ENCODE measurements around the gene CSTA.

CSTA gene

GRCh38 chr3:122316368-122316767, 8.7 kb upstream of the CSTA start:
- H3K27ac ChIP-seq = no peak overlapping the region
- no peak for DNase-seq (ENCODE audit: low read depth, low spot score)

GRCh38 chr3:122318620-122319019, 6.4 kb upstream of the CSTA start:
- DNase-seq (ENCODE audit: low read depth, low spot score) = peak; percentile 76
- H3K27ac ChIP-seq = peak overlapping the region; percentile 85

GRCh38 chr3:122322095-122323075, 2.7 kb upstream of the CSTA start:
- DNase-seq (ENCODE audit: low read depth, low spot score) = no peak
- H3K27ac ChIP-seq = peak overlapping the region; percentile 82

GRCh38 chr3:122325769-122326168, 721 bp downstream of the CSTA start:
- H3K27ac ChIP-seq = peak overlapping the region; percentile 82
- DNase-seq (ENCODE audit: low read depth, low spot score) = no peak

GRCh38 chr3:122331886-122332285, 6.8 kb downstream of the CSTA start:
- no peak for DNase-seq (ENCODE audit: low read depth, low spot score)
- peak overlapping the region; percentile 82 for H3K27ac ChIP-seq

GRCh38 chr3:122332551-122332950, 7.5 kb downstream of the CSTA start:
- DNase-seq (ENCODE audit: low read depth, low spot score) = no peak
- peak overlapping the region; percentile 82 for H3K27ac ChIP-seq

GRCh38 chr3:122342803-122343202, 17.8 kb downstream of the CSTA start:
- DNase-seq (ENCODE audit: low read depth, low spot score) = no peak
- peak overlapping the region; percentile 79 for H3K27ac ChIP-seq

GRCh38 chr3:122343654-122344053, 18.6 kb downstream of the CSTA start:
- DNase-seq (ENCODE audit: low read depth, low spot score) = no peak

GRCh38 chr3:122349171-122349570, 24.1 kb downstream of the CSTA start:
- no peak for DNase-seq (ENCODE audit: low read depth, low spot score)
- H3K27ac ChIP-seq = no peak overlapping the region

More at GRCh38 chr3:122343654-122344053, 18.6 kb downstream of the CSTA start:
- H3K27ac ChIP-seq = peak overlapping the region; percentile 79

- peak overlapping the region; percentile 65 for H3K27ac ChIP-seq
- no peak for DNase-seq (ENCODE audit: low read depth, low spot score)
Observed at GRCh38 chr3:122350814-122351418, 25.9 kb downstream of the CSTA start.

GRCh38 chr3:122351612-122352011, 26.6 kb downstream of the CSTA start:
- H3K27ac ChIP-seq = peak overlapping the region; percentile 65
- DNase-seq (ENCODE audit: low read depth, low spot score) = no peak

GRCh38 chr3:122353215-122353614, 28.2 kb downstream of the CSTA start:
- H3K27ac ChIP-seq = peak overlapping the region; percentile 65
- DNase-seq (ENCODE audit: low read depth, low spot score) = no peak

- H3K27ac ChIP-seq = peak overlapping the region; percentile 65
- DNase-seq (ENCODE audit: low read depth, low spot score) = no peak
Observed at GRCh38 chr3:122353893-122354401, 28.9 kb downstream of the CSTA start.

GRCh38 chr3:122355612-122356011, 30.6 kb downstream of the CSTA start:
- no peak overlapping the region for H3K27ac ChIP-seq
- no peak for DNase-seq (ENCODE audit: low read depth, low spot score)

GRCh38 chr3:122356402-122356801, 31.4 kb downstream of the CSTA start:
- H3K27ac ChIP-seq = peak overlapping the region; percentile 56
- DNase-seq (ENCODE audit: low read depth, low spot score) = no peak

GRCh38 chr3:122357828-122358702, 33.0 kb downstream of the CSTA start:
- peak overlapping the region; percentile 56 for H3K27ac ChIP-seq
- no peak for DNase-seq (ENCODE audit: low read depth, low spot score)

- DNase-seq (ENCODE audit: low read depth, low spot score) = no peak
- H3K27ac ChIP-seq = peak overlapping the region; percentile 56
Observed at GRCh38 chr3:122358703-122359032, 33.6 kb downstream of the CSTA start.

GRCh38 chr3:122362026-122362425, 37.0 kb downstream of the CSTA start:
- H3K27ac ChIP-seq = no peak overlapping the region
- no peak for DNase-seq (ENCODE audit: low read depth, low spot score)

- no peak for DNase-seq (ENCODE audit: low read depth, low spot score)
- peak overlapping the region; percentile 73 for H3K27ac ChIP-seq
Observed at GRCh38 chr3:122364490-122364889, 39.4 kb downstream of the CSTA start.

- H3K27ac ChIP-seq = peak overlapping the region; percentile 73
Observed at GRCh38 chr3:122365073-122365472, 40.0 kb downstream of the CSTA start.

More at GRCh38 chr3:122365073-122365472, 40.0 kb downstream of the CSTA start:
- no peak for DNase-seq (ENCODE audit: low read depth, low spot score)
